Hematopoietic multipotent progenitor cell treated with erythropoietin and hydrocortisone succinate and interleukin-3 and kit ligand, for 15 days (in vitro differentiated cells): ENCODE measurements around the gene OGT.
"Not testable (repeated sequence)": the region's sequence is repeated elsewhere in the genome, so short reads cannot be mapped to it uniquely, and the experiment has no call there.

ENCODE experiments used
- DNase-seq: peaks from one replicate; pipeline ENCODE4 v3.0.0-alpha.2; 2015; ENCODE audit warnings: low spot score

The OGT gene

GRCh38 chrX:71586929-71587328 is 54.0 kb downstream of the OGT start:
- DNase-seq: no peak

DNA sequence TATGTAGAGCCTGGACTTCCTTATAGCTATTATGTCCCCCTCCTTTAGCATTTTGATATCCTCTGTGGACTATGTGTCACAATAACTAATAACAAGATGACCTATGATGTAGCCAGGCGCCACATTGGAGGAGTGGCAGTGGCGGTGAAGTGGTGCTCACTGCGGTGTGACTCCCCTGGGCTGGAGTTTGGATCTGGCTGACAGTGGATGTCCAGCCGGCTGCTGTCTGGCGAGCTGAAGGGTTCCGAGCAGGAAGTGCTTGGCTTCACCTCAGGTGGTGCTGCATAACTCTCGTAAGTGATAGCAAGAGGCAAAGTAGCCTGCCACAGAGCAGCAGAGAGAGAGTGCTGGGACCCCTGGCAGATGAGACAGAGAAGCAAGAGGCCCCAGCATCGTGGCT is 60.3 kb downstream of the OGT start:
- not testable (repeated sequence) for DNase-seq

DNA sequence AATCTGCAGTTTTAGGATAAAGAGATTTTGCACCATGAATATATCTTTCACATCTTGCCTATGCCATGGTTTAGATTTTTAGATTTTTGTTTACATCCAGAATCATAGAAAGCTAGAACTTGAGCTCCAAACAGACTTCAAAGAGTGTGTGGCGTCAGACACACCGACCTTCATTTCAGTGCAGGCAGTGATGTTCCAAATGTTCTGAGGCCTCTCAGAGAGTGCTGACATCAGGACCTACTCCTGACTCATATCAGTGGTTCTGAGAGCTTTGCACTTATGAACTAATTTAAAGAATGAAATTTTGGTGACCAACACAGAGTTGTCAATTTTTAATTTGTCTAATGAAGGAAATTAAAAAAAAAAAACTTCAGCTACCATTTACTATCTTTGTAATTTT is 67.1 kb downstream of the OGT start:
- DNase-seq: no peak

- no peak for DNase-seq
These were observed 70.7 kb downstream of the OGT start for GRCh38 chrX:71603618-71604017.

- no peak for DNase-seq
These were observed 71.2 kb downstream of the OGT start for GRCh38 chrX:71604141-71604540.

DNA sequence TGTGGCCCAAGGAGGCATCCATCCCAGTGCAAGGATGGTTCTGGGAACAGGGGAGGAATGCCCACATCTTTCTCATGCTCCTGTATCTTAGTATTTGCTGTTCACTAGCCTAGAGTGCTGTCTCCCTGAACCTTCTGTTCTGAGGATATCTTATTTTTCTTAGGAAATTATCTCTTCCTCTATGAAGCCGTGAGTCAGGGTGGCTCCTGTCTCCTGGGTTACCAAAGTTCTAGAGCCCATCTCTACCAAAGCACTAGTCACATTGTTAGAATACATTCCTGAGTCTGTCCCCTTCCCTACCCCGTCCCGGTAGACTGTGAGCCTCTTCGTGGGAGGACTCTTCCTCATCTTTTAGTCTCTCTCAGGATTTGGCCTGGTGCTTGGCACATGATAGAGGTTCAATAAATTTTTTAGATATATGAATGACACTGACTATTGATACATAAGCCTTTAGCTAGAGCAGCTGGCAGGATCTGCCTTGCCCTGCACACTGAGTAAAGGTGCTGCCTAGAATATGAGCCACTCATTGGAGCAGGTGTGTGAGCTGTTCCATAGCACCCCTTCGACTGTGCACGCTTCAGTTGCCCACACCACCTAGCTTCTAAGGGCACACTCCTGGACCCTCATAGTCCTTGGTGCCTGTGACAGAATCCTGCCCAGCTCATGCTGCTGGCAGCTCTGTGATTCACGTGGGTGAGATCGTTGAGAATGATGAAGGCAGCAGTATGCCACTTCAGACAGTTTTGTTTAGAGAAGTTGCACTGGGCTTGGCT is 72.1 kb downstream of the OGT start:
- no peak for DNase-seq

GRCh38 chrX:71606536-71607216 is 73.8 kb downstream of the OGT start:
- no peak for DNase-seq

DNA sequence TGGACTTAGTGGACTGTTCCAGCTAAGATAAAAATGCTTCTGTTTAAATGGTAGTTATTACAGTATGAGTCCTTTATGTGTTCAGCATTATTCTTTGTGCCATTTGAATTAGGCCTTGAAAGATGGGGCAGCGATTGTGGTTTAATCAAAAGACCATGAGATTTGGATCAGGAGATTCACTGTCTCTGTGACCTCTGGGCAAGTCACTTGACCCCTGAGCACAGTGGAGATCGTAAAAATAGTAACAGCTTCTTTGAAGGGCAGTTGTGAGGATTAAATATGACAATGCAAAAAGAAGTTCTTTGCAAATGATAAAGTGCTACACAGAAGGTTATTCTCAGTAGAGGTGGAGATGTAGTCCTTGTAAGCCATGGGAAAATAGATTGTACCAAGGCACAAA is 74.6 kb downstream of the OGT start:
- no peak for DNase-seq

DNA sequence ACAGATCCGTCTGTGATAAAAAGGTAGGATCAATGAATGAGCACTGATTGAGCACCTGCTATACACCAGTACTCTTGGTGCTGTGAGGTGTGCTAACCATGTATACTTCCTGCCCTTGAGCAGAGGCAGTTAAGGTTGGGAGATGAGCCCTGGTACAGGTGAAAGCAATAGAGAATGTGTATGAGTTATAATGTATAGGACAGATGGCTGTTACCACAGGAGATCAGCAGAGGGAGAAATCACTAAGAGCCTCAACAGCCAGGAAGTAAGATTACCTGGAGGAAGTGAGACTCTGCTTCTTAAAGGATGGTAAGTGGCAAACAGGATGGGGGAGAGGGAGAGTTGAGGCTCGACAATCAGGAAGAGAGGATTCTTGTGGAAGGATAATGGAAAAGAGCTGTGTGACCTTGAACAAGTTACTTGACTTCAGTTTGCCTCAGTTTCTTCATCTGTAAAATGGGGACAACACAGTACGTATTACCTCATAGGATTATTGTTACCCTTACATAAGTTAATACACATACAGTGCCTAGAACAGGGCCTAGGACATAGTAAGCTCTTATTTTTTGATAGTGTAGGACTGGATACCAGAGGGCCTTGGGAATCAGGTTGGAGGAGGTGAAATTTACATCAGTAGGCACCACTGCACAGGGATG is 76.3 kb downstream of the OGT start:
- DNase-seq: no peak

DNA sequence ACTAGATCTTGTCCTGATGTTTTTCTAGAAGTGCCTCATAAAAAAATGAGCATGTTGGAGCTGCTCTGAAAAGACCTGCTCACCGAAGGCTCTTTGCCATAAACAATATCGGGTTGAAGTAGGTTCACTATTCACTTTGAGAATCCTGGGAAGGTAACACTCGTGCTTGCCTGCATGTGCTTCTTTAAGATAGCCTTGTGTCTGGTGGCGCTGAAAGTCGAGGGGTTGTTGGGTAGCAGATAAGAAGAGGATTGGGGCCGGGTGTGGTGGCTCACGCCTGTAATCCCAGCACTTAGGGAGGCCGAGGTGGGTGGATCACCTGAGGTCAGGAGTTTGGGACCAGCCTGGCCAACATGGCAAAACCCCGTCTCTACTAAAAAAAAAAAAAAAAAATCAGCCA is 78.8 kb downstream of the OGT start:
- peak; percentile 14 for DNase-seq

GRCh38 chrX:71612256-71612655 is 79.4 kb downstream of the OGT start:
- no peak for DNase-seq

- no peak for DNase-seq
These were observed 82.2 kb downstream of the OGT start for GRCh38 chrX:71615056-71615455.

DNA sequence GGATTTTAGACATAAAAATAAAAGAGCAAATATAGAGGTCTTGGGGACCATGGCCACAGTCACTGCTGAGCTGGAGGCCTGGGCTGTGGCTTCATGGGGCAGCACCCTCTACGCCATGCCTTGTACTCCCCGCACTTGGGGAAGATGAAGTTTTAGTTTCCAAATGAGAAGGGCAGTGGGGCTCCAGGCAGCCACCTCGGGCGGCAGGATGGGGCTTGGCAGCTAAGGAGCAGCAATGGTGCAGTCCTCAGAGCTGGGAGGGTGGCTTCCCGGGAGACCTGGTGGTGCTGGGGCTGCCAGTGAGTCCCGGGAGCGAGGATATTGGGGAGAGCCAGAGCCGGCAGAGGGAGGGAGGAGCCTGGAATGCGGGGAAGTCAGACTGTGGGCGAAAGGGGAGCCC is 83.0 kb downstream of the OGT start:
- DNase-seq: no peak

- DNase-seq: no peak
These were observed 84.0 kb downstream of the OGT start for GRCh38 chrX:71616672-71617529.

GRCh38 chrX:71617742-71618141 is 84.8 kb downstream of the OGT start:
- no peak for DNase-seq

- DNase-seq: no peak
These were observed 85.4 kb downstream of the OGT start, which contains the start of gene CXCR3 for GRCh38 chrX:71618303-71618721. CXCR3 (minus strand) TSS chrX:71618511; CDS start chrX:71618449, 62 bp downstream.

DNA sequence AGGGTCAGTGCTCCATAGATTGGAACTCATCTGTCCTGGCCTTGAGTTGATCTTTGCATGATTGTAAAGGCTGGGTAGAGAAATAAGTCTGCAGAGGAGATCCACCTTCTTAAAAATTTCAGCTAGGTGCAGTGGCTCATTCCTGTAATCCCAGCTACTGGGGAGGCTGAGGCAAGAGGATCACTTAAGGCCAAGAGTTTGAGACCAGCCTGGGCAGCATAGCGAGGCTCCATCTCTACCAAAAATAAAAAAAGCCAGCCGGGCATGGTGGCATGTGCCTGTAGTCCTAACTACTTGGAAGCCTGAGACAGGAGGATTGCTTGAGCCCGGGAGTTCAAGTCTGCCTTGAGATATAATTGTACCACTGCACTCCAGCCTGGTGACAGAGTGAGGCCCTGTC is 85.9 kb downstream of the OGT start:
- no peak for DNase-seq

GRCh38 chrX:71619193-71619592 is 86.3 kb downstream of the OGT start:
- no peak for DNase-seq

- no peak for DNase-seq
These were observed 87.1 kb downstream of the OGT start for GRCh38 chrX:71619986-71620385.

GRCh38 chrX:71621603-71622002 is 88.7 kb downstream of the OGT start:
- DNase-seq: no peak

DNA sequence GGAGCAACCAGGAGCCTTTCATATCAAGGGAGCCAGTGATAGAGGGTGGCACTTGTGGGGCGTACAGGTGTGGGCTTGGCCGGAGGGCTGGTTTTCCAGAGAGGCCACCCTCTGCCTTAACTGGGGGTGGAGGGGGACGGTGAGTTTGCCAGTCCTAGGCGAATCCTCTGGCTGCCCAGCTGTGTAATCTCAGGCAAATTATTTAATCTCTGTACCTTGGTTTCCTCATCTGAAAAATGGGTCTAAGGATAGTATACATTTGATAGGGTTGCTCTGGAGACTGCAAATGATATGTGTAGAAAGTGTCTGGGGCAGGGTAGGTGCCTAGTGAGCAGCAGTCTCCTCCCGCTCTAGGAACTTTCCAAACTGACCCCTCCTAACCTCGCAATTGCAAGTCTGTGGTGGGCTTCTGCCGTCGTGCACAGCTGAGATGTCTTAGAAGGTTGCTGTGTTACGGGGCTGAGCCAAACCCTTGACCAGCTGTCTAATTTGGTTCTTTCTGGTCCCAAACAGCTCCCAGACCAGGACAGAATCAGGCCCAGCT is 89.2 kb downstream of the OGT start:
- DNase-seq: no peak
